Measurements from ENCODE around the gene EPB41L2.

- TF ChIP-seq EZH2 (IDR thresholded peaks at IDR 0.05; ENCODE audit: low read depth, unreplicated experiment) (no peak), CTCF (conservative IDR thresholded peaks at IDR 0.05; ENCODE audit: low read depth in 2 of 2) (no peak)
These were observed 95.3 kb downstream of the EPB41L2 start for GRCh38 chr6:130967502-130968445.

Measured in GM23338 (cell line).